ENCODE data around the gene CENPW.

- TF ChIP-seq, protein P1, sequence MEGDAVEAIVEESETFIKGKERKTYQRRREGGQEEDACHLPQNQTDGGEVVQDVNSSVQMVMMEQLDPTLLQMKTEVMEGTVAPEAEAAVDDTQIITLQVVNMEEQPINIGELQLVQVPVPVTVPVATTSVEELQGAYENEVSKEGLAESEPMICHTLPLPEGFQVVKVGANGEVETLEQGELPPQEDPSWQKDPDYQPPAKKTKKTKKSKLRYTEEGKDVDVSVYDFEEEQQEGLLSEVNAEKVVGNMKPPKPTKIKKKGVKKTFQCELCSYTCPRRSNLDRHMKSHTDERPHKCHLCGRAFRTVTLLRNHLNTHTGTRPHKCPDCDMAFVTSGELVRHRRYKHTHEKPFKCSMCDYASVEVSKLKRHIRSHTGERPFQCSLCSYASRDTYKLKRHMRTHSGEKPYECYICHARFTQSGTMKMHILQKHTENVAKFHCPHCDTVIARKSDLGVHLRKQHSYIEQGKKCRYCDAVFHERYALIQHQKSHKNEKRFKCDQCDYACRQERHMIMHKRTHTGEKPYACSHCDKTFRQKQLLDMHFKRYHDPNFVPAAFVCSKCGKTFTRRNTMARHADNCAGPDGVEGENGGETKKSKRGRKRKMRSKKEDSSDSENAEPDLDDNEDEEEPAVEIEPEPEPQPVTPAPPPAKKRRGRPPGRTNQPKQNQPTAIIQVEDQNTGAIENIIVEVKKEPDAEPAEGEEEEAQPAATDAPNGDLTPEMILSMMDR (IDR thresholded peaks at IDR 0.05; ENCODE audit: insufficient read depth, low read length, poor library complexity, severe bottlenecking), result no peak
- TF ChIP-seq EZH2phosphoT487 (conservative IDR thresholded peaks at IDR 0.05; ENCODE audit: low read length), result no peak
Measured at GRCh38 chr6:126341126-126341525, 1.2 kb downstream of the CENPW start.

All from SU-DHL-6 (cell line).